ENCODE data around the gene DHRS9.
"Not testable (repeated sequence)": the region's sequence is repeated elsewhere in the genome, so short reads cannot be mapped to it uniquely, and the experiment has no call there.

DHRS9 gene

DNA sequence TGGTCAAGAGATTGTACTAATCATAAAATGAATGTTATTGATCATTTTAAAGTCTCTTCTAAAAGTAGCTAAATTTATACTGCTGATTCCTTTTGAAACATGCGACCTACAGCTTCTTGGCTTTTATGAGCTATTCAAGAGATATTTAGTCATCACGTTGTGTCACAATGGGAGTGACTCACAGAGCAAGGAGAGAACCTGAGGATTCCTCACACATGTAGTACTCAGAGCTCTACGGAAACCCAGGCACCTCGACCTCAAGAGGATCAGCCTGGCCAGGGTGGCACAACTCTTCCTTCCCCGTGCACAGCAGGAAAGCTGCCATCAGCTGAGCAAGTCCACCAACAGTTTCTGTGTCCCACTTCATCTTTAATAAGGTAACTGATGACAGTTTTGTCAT is at the start of gene DHRS9:
TSS of gene DHRS9 (plus strand) at position 223 of the 400 bp plus-strand sequence. CDS start 12,019 bp downstream, outside the sequence.
- DNase-seq (ENCODE audit: low spot score) = peak; percentile 8

GRCh38 chr2:169023161-169023560 is 46.2 kb upstream of the DHRS9 start:
- no peak for DNase-seq (ENCODE audit: low spot score)

GRCh38 chr2:169026056-169026455 is 43.3 kb upstream of the DHRS9 start:
- DNase-seq (ENCODE audit: low spot score) = no peak

DNA sequence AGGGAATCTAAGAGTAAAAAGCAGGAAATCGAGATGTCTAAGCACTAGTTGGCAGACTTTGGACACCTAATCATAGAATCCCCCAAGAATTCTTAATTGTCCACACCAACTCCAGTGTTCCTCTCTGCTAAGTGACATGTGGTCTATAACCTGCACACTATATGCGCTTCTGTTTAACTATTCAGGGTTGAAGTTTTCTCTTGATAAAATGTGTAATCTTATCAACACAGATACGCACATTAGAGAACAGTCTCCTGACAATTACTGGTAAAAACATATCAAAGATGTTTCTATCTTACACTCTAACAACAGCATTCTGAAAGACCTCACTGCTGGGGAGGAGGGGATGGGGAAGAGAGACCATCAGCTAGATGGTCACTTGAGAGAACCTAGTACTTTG is 42.1 kb upstream of the DHRS9 start:
- DNase-seq (ENCODE audit: low spot score) = no peak

GRCh38 chr2:169029341-169029740 is 40.0 kb upstream of the DHRS9 start:
- no peak for DNase-seq (ENCODE audit: low spot score)

DNA sequence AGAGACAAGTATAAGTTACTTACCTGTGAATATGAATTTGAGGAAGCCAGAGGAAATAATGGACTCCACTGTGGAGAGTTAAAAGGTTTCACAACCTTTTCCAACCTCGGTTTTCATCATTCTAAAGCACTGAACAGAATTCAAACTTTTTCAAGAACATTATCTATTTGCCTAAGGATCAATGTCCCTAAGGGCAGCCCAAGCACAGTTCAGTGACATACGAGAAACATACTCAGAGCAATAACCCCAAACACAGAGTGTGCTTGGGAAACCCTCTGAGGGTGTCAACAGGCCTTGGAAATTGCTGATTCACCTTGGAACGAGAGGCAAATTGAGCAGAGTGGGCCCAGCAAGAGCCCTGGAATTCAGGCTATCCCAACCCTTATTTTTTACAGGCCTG is 38.2 kb upstream of the DHRS9 start, which contains the start of gene ABCB11:
TSS of gene ABCB11 (minus strand) at position 123 of the 400 bp plus-strand sequence. CDS start 13,199 bp downstream, outside the sequence.
- DNase-seq (ENCODE audit: low spot score) = no peak

DNA sequence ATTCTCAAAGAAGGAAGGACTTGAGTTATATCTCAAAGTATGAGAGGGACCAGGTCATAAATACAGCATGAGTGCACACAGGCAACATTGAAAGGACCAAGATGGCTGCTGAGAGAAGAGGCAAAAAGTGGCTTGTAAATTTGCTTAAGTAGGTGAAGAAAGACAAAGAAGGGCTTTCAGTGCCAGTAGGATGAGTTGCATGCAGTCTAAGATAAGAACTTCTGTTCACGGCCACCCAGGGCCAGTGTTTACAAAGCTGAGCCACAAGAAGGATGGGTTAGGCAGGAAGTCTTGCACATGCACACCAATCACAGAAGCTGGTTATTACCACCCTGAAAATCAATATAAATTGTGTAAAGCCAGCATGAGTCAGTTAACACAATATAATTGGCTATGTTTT is 35.1 kb upstream of the DHRS9 start:
- DNase-seq (ENCODE audit: low spot score) = no peak

- DNase-seq (ENCODE audit: low spot score) = no peak
These were observed 34.3 kb upstream of the DHRS9 start for GRCh38 chr2:169034984-169035544.

GRCh38 chr2:169035887-169036286 is 33.5 kb upstream of the DHRS9 start:
- DNase-seq (ENCODE audit: low spot score) = no peak

DNA sequence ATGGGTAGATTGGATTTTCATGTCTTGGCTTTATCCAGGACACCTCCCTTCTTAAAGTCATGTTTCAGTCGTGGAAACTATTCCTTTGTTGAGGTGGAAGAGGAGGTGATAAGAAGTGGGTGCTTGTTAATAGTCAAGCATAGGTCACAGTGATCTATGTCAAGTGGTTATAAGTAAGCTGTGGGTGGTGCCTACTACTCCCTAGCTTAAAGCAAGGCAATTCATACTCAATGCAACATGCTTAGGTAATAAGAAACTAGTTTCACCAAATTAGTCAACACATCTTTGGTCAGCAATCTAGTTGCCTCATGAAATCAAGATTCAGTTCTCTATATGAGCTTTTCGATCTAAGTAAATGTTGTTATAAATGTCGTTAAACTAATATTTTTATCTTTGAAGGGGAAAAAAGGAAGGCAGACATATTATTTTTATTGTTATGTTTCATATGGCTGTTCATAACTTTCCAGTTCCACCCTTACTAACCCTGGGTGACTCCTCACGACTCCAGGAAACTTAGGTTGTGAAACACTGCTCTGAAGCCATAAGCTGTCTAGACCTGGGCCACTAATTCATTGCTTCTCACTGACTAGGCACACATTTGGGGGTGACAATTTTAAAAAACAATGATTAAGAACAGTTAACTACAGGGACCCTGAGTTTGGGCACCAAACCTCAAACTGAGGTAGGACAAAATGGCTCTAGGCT is 32.5 kb upstream of the DHRS9 start:
- DNase-seq (ENCODE audit: low spot score) = no peak

GRCh38 chr2:169038338-169038757 is 31.0 kb upstream of the DHRS9 start:
- DNase-seq (ENCODE audit: low spot score) = no peak

DNA sequence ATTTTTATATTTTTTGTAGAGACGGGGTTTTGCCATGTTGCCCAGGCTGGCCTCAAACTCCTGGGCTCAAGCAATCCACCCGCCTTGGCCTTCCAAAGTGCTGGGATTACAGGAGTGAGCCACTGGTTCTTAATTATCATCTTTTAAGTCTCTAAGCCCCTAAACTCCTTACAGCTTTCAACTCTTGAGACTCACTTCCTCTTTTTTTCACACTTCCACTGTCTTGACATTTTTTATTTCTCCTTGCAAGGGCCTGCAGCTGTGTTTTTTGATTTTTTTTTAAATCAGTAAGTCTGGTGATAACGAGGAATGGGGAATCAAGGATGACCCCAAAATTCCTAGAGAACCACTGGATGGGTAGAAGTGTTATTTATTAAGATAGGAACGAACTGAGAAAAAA is 29.7 kb upstream of the DHRS9 start:
- no peak for DNase-seq (ENCODE audit: low spot score)

DNA sequence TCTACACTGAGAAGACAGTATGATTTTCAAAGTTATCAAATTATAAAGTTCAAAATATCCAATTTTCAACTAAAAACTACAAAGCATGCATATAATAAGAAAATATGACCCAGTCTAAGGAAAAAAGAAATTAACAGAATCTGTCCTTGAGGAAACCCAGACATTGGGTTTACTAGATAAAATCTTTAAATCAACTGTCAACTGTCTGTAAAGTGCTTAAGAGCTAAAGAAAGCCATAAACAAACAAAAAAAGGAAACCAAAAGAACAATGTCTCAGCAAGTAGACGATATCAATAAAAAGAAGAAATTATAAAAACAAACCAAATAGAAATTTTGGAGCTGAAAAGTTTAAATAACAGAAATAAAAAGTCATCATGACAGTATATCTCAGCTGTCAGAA is 27.8 kb upstream of the DHRS9 start:
- no peak for DNase-seq (ENCODE audit: low spot score)

DNA sequence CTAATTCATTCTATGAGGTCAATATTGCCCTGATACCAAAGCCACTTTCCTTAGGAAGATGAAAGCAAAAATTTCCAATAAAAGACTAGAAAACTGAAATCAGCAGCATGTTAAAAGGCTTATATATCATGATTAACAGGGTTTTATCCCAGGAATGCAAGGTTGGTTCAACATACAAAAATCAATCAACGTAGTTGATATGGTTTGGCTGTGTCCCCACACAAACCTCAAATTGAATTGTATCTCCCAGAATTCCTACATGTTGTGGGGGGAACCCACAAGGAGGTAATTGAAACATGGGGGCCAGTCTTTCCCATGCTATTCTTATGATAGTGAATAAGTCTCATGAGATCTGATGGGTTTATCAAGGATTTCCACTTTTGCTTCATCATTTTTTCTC is 26.5 kb upstream of the DHRS9 start:
- no peak for DNase-seq (ENCODE audit: low spot score)

- DNase-seq (ENCODE audit: low spot score) = no peak
These were observed 22.8 kb upstream of the DHRS9 start for GRCh38 chr2:169046440-169047151.

DNA sequence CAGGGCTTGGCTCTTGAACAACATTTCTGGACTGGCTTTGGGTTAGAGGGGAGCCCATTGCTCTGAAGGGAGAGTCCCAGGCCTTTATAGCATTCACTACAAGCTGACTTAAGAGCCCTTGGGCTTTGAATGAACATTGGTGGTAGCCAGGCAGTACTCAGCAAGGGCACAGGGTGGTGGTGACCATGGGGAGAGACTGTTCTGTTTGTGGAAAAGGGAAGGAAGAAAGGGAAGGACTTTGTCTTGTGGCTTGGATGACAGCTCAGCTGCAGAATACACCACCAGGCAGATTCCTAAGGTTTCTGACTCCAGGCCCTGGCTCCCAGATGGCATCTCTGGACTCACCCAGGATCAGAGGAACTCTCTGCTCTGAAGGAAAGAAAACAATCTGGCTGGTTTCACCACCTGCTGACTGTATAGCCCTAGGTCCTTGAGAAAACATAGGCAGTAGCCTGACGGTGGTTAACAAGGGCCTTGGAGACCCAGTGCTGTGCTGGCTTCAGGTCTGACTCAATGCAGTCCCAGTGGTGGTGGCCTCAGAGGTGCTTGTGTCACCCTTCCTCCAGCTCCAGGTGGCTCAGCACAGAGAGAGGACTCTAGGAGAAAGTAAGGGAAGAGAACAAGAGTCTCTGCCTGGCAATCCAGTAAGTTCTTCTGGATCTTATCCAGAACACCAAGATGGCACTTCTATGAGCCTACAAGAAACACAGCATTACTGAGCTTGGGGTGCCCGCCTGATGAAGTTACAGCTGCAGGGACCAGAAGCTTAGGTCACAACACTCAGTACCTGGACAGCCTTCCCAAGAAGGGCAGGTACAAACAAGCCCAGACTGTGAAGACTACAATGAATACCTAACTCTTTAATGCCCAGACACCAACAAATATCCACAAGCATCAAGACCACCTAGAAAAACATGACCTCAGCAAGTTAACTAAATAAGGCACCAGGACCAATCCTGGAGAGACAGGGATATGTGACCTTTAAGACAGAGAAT is 21.8 kb upstream of the DHRS9 start:
- DNase-seq (ENCODE audit: low spot score) = no peak

DNA sequence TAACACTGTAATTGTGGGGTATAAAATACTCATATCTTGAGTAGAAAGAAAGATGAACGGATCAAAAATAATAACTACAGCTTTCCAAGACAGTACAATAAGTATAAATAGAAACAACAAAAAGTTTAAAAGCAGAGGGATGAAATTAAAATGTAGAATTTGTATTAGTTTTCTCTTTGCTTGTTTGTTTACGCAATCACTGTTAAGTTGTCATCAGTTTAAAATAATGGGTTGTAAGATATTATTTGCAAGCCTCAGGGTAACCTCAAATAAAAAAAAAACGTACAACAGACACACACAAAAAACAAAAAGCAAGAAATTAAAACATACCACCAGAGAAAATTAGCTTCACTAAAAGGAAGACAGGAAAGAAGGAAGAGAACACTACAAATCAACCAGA is 20.2 kb upstream of the DHRS9 start:
- no peak for DNase-seq (ENCODE audit: low spot score)

GRCh38 chr2:169050476-169051240 is 18.7 kb upstream of the DHRS9 start:
- no peak for DNase-seq (ENCODE audit: low spot score)

DNA sequence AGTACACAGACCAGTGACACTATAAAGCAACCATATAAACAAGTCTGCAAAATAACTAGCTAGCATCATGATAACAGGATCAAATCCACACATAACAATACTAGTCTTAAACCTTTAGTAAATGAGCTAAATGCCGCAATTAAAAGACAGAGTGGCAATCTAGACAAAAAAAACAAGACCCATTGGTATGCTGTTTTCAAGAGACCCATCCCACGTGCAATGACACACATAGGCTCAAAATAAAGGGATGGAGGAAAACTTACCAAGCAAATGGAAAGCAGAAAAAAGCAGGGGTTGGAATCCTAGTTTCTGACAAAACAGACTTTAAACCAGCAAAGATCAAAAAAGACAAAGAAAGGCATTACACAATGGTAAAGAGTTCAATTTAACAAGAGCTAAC is 14.8 kb upstream of the DHRS9 start:
- not testable (repeated sequence) for DNase-seq (ENCODE audit: low spot score)

DNA sequence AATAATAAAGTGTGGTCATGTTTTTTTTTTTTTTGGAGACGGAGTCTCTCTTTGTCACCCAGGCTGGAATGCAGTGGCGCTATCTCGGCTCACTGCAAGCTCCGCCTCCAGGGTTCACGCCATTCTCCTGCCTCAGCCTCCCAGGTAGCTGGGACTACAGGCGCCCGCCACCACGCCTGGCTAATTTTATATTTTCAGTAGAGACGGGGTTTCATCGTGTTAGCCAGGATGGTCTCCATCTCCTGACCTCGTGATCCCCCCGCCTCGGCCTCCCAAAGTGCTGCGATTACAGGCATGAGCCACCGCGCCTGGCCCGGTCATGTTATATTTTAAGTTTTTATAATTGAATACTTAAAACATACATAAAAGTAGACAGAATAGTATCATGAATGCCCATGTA is 5.2 kb upstream of the DHRS9 start:
- not testable (repeated sequence) for DNase-seq (ENCODE audit: low spot score)

DNA sequence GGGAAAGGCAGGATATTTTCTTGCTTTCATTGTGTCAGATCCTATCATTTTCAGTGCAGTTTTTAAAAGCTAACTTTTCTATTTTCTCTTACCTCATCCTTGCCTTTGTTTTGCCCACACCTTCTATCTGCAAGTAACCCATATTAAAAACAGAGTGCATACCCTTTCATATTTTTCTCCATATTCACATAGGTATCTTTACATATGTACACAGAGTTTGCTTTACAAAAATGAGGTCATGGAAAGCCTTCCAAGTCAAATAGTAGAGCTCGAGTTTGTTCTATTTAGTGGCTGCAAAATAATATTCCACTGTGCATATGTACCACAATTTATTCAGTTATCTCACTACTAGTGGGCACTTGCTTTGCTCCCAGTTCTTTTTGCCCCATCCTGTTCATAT is 3.9 kb upstream of the DHRS9 start:
- DNase-seq (ENCODE audit: low spot score) = no peak

All from GM03348 (cell line).